ACHN (cell line): Measurements from ENCODE around the gene CRYGN.

Experiments used
- DNase-seq: peaks from one replicate; pipeline ENCODE4 v3.0.0-alpha.2; 2015
- in situ Hi-C: cut with HindIII; loops from 2 replicates; pipeline ENCODE4 v1.10.0; 2017; ENCODE audit warnings: low sequenced_read_pairs, low pct_ligation_motif_present, low pct_unique_long_range_greater_than_20kb

The CRYGN gene

GRCh38 chr7:151413241-151413640 is 26.7 kb downstream of the CRYGN start:
- in situ Hi-C loops = no loop called here
- no peak for DNase-seq

DNA sequence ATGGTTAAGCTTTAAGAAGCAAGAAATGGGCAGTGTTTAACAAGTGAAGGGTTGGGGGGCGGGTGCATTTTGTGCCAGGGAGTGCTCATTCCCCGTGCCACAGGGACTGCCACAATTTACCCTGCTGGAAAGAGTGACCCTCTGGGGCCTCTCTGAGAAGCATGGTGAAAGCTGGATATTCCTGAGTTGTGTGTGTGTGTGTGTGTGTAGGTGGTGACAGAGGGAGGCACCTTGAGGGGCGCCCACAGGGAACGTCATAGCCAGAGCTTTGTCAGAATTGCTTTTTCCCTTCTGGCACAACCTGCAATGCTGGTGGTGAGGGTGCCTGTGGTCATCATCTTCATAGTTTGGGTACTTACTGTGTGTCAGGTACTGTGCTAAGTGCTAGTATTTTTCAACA is 27.6 kb downstream of the CRYGN start:
- in situ Hi-C loops = no loop called here
- DNase-seq = no peak

DNA sequence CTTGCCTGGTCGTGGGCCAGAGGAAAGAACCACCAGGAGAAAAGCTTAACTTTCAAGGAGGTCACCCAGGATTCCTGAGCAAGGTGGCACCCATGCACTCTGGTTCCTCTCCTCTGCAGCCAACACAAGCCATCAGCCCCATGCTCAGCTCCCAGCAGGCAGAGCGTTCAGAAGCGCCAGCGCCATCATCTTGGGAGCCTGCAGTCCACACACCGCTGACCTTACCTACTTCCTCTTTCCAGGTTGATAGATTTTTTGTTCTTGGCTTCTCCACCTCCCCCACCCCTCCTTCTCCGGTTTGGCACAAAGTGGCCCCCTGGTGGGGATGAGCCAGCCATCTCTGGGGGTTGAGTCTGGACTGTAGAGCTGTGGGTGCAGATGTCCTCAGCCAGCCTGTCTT is 28.4 kb downstream of the CRYGN start:
- DNase-seq = no peak

DNA sequence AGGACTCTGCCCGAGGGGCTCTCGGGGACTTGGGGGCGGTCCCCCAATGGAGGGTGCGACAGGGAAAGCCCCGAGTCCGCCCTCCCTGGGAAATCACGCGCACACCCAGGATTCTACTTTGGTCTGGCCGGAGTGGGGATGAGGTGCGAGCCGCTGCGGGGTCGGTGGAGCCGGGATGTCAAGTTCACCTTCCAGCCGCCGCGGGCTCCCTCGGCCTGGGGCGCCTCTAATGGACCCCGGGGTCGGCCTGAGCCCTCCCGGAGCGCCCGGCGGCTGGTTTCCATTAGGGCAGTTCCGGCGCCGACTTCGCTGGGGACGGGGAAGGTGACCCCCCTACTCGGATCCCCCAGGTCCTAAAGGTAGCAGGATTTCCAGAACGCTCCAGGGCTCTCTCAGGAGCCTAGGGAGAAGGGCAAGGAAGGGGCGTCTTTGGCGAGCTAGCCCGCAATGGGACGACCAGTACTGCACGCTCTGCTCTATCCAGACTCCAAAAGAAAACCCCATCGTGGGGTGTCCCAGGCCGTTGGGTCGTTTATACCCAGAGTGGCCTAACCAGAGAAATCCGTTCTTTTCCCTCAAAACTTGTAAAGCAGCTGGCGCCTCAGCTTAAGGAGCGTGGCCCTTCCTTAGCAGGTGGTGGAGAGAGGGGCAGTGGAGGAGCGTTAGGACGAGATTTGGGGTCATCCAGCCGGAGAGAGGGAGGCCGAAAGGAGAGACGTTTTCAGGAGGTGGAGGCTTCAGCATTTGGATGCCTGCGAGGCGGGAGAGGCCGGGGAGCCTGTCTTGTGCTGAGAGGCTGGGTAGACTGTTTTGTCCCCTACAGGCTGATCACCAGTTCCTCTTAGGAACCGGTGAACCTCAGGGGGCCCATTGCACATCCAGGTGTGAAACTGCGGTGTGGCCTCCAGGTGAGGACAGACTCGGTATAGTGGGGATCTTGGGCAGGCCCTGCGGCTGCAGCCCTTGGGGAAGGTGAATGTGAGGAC is 29.2 kb downstream of the CRYGN start:
- DNase-seq = no peak
- in situ Hi-C loops = no loop called here

More for the DNA sequence above, 28.4 kb downstream of the CRYGN start:
- in situ Hi-C loops = no loop called here

GRCh38 chr7:151409667-151410404 is 30.1 kb downstream of the CRYGN start, which contains the start of gene WDR86:
WDR86 (minus strand) TSS chr7:151410038; CDS start chr7:151409589, 449 bp downstream.
- in situ Hi-C loops = no loop called here
- DNase-seq = no peak

DNA sequence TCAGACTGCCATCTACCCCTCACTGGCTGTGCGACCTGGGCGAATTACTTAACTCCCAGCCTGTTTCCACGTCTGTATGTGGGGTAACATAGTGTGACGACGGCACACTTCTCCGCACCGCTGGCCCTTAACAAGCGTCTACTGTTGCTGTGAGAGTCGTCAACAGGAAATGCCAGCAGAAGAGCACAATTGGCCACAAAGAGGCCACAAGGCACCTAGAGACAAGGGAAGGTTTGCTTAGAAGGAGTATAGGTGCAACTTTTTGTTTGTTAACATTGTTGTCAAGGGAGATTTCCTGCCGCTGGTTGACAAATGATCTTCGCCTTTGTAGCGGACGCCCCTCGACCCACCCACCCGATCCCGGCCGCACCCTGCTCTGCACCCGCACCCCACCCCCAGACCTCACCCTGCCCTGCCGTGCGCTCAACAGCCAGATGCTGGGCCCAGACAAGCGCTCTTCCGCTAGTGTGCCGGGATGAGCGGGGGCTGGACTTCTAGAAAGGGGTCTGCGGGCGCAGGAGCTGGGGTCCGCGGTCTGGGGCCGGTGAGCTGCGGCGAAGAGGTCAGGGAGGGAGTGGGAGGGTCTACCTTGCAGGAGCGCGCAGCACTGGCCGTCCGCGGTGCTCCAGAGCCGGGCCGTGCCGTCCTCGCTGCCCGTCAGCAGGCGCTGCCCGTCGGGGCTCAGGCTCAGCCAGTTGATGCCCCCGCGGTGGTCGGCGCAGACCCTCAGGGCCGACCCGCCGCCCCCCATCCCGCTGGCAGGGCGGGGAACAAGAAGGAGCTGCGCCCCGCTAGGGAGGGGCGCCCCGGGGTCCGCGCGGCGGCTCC is 30.9 kb downstream of the CRYGN start:
- in situ Hi-C loops = no loop called here
- DNase-seq = no peak

DNA sequence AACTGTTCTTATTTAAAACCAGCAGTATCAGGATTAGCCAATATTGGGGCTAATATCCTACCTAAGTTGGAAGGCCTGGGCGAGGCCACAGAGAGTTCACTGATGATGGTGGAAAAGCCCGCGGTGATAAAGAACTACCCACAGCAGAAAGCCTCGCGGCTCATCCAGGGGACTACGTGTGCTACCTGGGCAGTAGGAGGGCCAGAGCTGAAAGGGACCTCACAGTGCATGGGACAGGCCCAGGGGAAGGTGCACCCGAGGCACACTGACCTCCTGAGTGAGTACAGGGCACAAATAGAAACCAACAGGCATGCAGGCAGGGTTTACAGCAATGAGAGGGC is 31.5 kb downstream of the CRYGN start:
- in situ Hi-C loops = no loop called here
- DNase-seq = no peak

DNA sequence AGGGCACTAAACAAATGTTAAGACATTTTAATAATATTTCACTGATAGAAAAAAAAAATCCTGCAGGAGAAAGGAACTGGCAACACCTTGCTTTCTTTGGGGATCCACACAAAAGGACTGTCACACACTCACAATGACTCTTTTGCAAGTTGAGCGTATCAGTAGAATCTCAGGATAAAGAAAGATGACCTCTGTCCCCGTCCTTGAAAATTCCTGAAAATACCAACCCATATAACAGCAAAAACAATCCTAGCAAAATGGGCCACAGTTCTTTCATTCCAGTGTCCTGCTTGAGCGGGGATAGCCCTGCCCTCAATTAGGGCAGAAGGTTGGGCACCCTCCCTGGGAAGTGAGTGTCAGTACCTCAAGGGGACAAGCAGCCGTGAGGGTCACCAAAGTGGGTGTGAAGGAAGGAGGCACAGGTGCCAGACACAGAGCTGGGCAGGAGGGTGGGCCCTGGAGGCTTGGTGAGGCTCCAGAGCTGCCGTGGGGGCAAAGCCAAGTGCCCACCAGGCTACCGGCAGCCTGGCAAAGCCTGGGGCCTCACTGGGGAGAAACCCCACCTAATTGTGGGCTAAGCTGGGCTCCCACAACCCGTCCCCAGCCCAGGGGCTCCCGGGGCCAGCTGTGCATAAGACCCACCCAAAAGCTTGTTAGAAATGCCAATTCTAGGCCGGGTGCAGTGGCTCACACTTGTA is 32.9 kb downstream of the CRYGN start:
- no peak for DNase-seq
- in situ Hi-C loops = no loop called here

DNA sequence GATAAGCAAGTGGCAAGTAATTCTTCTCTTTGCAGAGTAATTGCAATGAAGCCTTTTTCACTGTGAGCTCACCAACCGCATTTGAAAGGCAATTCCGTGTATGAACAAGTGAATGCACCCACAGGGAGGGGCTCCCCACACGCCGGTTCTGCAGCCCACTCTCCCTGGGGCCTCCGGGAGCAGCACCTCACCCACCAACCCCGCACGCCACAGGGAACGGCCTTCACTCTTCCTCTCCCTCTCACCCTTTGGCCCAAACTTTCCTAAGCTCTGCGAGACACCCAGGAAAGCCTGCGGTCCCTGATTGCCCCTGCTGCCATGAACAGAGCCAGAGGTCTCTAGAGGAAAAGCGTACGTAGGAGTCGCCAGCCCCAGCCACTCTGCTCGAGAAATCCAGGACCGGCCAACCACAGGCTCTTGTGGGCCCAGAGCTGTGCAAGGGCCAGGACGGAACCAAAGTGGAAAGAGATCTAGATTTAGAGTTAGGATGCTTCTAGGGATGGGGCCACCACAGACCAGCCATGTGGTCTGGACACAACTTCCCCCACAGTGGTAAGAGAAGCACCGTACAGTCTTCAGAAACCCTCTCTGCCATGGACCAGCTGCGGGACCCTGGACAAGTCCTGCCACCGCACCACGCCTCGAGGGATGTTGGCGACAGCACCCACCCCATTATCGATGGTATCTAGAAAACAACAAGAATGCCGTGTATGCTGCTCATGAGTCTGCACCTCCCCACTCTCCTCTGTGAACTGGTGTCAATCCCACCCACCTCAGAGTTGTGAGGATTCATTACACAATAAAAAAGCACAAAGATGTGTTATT is 33.7 kb downstream of the CRYGN start:
- in situ Hi-C loops = no loop called here
- DNase-seq = no peak

- no peak for DNase-seq
- in situ Hi-C loops = no loop called here
Observed at GRCh38 chr7:151405588-151405987, 34.4 kb downstream of the CRYGN start.

- no peak for DNase-seq
- in situ Hi-C loops = no loop called here
Observed at GRCh38 chr7:151405056-151405455, 34.9 kb downstream of the CRYGN start.

- DNase-seq = peak; percentile 17
- in situ Hi-C loops = no loop called here
Observed at GRCh38 chr7:151404216-151405011, 35.5 kb downstream of the CRYGN start.

DNA sequence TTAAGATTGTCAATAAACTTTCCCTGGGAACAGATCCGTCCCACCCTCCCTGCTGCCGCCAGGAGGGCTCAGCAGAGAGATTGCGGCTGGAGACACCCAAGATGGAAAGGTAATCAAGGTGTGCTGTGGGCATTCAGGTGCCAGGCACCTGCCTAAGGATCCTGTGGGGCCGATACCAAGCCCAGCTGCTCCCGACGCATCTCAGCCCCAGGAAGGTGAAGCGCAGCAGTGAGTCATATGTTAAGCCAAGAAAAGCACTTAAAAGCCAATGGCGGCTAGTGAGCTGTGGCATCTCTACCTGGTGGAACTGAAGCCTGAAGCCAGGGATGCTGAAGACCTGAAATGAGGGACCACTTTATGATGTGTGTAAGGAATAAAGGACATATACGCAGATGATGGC is 36.2 kb downstream of the CRYGN start:
- peak; percentile 37 for DNase-seq
- in situ Hi-C loops = no loop called here

GRCh38 chr7:151402029-151402835 is 37.7 kb downstream of the CRYGN start:
- DNase-seq = no peak
- in situ Hi-C loops = no loop called here

DNA sequence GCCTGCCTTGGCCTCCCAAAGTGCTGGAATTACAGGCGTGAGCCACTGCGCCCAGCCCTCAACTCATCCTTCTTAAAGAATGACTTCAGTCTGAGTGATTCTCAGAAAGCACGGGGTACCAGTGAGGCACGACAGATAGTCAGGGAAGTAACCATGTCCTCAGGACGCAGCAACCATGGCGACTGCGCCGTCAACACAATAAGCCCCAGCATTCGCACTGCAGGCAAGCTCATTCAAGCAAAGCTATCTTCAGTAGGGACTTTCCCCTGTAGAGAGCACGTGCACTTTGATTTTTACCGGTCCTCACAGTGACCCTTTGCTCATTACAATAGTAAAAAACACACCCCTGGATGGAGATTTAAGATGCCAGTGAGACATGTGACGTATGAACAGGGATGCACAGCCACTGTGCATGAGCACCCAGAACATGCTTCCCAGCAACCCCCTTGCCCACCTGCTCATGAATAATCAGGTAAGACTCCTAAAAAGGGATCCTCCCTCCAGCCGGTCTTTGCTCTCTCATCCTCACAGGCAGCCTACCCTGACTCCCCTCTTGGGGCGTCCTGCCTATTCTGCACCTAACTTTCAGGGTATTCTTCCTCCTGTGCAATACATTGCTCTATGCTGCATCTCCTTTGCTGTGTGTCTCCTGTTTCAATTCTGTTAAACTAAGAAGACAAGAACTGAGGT is 39.2 kb downstream of the CRYGN start:
- in situ Hi-C loops = no loop called here
- peak; percentile 42 for DNase-seq

GRCh38 chr7:151399906-151400305 is 40.0 kb downstream of the CRYGN start:
- in situ Hi-C loops = no loop called here
- DNase-seq = no peak
